ENCODE results near the gene BRD3.
A peak's percentile ranks its signal among the peaks of the same experiment; 100 is the strongest.
"Not testable (repeated sequence)": the region's sequence is repeated elsewhere in the genome, so short reads cannot be mapped to it uniquely, and the experiment has no call there.

Gene BRD3

DNA sequence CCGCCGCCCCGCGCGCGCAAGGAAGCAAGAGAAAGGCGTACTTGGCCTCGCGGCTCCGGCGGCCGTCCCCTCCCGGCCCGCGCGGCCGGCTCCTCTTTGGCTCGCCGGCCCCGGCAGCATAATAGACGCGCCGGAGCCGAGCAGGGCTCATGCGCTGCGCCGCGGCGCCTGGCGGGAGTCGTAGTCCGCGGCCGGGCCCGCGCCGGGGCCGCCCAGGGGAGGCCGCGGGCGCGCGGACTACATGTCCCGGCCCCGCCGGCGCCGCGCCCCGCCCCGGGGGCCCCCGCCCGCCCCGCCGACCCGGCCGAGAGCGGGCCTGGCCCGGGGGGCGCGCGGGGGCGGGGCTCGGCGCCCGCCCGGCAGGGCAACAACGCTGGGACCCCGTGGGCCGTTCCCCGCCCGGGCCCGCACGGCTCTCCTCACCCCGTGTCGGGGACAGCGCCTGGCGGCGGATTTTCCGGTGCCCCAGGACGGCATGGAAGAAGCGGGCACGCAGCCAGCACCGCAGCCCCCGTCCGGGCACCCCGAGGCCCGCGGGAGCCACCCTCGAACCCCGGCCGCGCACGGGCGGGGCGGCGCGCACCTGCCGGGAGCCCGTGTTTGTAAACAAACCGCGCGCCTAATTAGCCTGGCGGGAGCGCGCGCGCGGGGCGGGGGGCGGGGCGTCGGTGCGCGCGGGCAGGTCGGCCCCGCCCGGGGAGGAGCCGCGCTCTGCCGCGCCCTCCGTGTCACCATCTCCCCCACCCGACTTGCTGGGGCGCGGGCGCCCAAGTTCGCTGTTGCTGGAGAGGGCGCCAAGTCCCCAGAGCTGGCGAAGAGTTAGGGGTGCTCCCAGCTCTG is at the start of gene BRD3:
BRD3 (minus strand) TSS at position 123 of the 840 bp plus-strand sequence. CDS start 14,549 bp downstream, outside the sequence.
- DNase-seq: peak; percentile 89

DNA sequence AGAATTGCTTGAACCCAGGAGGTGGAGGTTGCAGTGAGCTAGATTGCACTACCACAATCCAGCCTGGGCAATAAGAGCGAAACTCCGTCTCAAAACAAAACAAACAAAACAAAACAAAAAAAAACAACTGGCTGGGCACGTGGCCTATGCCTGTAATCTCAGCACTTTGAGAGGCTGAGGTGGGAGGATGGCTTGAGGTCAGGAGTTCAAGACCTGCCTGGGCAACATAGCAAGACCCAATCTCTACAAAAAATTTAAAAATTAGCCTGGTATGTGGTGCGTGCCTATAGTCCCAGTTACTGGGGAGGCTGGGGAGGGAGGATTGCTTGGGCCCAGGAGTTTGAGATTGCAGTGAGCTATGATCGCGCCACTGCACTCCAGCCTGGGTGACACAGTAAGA is 44.7 kb upstream of the BRD3 start:
- no peak for DNase-seq

DNA sequence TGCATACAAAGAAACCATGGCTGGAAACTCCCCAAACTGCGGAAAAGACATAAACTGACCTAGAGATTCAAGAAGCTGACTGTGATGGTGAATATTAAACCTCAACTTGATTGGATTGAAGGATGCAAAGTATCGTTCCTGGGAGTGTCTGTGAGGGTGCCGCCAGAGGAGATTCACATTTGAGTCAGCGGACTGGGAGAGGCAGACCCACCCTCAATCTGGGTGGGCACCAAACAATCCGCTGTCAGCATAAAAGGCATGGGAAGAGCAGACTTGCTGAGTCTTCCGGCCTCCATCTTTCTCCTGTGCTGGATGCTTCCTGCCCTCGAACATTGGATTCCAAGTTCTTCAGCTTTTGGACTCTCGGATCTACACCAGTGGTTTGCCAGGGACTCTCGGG is 43.2 kb upstream of the BRD3 start:
- no peak for DNase-seq

DNA sequence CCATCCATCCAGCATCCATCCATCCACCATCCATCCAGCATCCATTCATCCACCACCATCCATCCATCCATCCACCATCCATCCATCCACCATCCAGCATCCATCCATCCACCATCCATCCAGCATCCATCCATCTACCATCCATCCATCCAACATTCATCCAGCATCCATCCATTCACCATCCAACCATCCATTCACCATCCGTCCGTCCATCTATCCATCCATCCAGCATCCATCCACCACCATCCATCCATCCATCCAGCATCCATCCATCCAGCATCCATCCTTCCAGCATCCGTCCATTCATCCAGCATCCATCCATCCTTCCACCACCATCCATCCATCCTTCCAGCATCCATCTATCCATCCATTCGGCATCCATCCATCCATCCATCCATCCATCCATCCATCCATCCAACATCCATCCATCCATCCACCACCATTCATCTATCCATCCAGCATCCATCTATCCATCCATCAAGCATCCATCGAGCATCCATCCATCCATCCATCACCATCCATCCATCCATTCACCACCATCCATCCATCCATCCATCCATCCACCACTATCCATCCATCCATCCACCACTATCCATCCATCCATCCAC is 35.7 kb upstream of the BRD3 start:
- no peak for DNase-seq

DNA sequence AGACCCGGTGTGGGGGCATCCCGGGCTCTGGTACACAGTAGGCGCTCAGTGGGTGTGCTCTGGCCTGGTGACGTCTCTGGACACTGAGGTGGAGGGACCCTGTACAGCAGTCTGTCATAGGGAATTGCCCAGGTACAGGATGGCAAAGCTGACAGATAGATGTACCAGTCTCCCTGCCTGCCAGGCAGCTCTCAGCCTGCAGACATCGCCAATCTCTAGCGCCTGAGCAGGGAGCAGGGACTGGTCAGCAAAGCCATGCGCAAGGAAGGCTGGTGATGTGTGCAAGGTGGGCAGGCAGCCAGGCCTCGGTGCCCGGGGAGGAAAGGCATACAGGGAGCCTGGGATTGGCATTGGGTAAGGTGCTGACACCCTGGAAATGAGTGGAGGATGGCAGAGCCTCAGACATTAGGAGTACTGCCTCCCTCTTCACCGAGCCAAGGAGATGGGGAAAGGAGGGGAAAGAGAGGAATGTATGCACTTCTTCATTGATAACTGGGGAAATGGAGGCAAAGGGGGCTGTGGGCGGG is 33.9 kb upstream of the BRD3 start:
- DNase-seq: no peak

DNA sequence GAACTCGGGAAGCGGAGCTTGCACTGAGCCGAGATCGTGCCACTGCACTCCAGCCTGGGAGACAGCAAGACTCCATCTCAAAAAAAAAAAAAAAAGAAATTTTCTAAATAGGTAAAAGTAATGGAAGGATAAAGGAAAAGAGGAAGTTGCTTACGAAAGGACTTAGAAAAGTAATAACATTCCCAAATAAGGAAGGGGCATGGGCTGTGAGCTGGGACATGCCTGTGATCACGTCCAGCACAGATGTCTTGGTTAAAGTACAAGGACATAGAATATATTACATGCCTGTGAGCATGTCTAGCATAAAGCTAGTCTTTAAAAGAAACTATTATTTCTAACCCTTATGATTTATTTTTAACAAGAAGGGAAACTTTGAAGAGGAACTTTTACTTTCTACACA is 33.3 kb upstream of the BRD3 start:
- DNase-seq: not testable (repeated sequence)

DNA sequence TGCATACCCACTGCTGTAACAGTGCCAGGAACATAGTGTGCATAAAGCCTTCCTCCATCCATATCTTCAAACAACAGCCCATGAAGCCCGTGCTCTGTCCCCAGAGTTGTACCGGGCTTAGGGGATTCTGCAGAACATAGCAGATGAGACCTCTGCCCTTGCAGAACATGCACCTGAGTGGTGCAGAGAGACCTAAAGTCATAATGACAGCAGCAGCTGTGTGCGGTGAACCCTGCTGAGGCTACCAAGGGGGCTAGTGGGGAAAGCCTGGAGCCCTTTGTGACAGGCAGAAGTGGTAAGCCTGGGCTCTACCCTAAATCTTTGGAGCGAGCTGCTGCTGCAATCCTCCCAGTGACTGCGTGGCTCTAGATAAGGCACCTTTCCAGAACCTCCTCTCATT is 32.2 kb upstream of the BRD3 start:
- no peak for DNase-seq

DNA sequence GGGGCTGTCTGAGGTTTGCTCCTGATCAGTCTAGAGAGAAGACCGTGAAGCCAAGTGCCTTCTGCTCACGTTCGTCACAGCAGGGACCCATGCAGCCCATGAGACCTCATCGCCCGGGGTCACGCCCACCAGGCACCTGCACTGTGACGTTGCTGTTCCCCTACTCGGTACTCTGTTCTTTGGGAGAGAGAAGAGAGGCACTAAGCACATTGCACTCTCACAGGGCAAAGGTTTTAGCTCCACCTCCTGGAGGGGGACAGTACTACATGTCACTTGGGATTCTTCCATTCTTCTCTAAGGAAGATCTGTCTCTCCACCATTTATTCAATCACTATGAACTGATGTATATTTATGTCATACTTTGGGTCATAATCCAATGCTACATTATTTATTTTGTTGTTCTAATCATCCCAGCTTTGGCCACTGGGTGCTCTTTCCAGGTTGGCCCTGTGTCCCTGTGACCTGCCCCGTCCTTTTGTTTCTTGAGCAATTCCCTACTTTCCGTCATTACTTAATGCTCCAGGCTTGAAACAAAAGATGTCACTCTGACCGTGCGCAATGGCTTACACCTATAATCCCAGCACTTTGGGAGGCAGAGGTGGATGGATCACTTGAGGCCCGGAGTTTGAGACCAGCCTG is 31.4 kb upstream of the BRD3 start:
- no peak for DNase-seq

DNA sequence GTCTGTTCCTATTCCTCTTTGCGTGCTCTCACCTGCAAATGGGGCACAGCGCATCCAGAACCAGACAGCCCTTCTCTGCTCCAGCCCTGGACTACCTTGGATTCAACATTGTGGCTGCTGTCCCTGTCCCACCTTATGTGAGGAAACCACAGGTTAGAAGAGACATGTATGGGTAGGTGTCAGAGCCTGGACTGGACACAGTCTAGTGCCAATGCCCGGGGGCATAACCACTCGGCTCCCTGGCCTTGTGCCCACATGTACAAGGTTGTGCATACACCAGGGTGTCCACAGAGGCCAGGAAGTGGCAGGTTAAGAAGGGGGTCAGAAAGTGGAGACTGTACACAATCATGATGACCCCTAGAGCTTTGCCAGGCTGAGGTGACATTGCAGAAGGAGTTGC is 22.1 kb upstream of the BRD3 start:
- DNase-seq: no peak

DNA sequence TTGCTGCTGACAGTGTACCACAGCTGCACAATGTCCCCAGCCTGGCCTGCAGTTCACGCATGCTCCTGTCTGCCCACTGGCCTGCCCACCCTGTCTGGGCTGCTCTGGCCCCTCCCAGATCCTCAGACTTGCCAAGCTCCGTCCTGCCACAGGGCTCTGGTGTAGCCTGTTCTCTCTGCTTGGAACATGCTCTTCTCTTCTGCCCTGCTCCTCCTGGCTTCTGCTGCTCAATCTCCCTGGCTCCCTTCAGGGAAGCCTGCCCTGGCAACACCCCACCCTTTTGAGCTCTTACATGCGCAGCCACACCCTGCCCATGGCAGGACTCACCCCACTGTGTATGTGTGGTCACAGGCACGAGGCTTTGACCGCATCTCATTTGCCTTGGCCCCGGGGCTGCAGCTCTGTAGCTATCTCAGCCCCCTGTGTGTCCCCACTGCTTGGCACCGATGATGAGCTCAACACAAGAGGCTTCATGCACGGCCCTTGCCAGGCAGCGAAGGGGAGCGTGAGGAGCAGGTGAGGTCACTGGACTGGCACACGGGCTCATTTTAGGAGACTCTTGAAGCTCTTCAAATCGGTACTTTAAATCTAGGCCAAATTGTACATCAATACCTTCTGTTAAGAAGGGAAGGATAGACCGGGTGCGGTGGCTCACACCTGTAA is 20.4 kb upstream of the BRD3 start:
- no peak for DNase-seq

DNA sequence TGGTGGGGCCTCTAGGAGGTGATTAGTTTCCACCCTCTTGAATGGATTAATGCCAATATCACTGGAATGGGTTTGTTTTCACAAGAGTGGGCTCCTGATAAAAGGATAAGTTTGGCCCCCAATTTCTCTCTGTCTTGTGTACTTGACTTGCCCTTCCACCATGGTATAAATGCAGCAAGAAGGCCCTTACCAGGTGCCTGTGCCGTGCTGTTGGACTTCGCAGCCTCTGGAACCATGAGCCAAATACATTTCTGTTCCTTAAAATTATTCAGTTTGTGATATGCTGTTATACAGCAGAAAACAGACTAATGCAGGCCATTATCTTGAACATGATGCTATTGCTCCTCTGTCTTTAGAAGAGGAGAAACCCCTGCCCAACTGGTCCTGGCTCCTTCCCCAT is 17.8 kb upstream of the BRD3 start:
- DNase-seq: no peak

DNA sequence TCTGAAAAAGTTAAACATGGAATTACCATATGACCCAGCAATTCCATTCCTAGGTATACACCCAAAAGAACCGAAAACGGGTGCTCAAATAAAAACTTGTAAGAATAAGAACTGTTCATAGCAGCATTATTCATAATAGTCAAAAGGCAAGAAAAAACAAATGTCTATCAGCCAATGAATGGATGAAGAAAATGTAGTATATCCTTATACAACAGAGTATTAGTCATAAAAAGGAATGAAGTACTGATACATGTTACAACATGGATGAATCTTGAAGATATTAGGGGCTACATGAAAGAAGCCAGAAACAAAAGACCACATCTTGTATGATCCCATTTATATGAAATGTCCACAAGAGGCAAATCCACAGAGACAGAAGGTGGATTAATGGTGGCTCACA is 15.6 kb upstream of the BRD3 start:
- DNase-seq: no peak

DNA sequence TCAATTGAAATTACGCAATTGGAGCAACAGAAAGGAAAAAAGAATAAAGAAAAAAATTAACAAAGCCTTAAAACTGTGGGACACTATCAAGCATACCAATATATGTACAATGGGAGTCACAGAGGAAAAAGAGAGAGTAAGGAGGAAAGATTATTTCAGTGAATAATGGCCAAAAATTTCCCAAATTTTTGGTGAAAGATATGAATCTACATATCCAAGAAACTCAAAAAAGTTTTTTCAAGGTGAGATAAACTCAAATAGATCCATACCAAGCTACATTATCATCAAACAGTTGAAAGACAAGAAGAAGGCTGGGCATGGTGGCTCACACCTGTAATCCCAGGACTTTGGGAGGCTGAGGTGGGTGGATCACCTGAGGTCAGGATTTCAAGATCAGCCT is 8.8 kb upstream of the BRD3 start:
- no peak for DNase-seq

DNA sequence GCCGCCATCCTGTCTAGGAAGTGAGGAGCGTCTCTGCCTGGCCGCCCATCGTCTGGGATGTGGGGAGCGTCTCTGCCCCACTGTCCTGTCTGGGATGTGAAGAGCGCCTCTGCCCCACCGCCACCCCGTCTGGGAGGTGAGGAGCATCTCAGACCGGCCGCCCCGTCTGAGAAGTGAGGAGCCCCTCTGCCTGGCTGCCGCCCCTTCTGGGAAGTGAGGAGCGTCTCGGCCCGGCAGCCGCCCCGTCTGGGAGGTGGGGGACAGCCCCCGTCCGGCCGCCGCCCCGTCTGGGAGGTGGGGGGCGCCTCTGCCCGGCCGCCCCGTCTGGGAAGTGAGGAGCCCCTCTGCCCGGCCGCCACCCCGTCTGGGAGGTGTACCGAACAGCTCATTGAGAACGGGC is 7.9 kb upstream of the BRD3 start:
- DNase-seq: not testable (repeated sequence)

DNA sequence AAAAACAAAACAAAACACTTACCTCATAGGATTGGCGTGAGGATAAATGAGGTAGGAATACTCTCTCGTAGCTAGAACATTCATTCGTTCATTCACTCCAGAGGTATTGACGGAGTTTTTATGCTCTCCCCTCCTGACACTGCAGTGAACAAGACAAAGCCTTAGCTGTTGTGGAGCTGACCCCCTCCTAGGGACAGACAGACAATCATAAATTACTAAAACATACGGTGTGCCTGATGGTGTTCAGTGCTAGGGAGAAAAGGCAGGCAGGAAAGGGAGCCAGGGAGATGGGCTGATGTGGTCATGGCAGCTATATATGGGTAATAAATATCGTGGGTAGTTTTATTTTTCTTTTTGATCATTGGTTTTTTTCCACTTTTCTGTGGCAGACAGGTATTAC is 5.7 kb upstream of the BRD3 start:
- no peak for DNase-seq

DNA sequence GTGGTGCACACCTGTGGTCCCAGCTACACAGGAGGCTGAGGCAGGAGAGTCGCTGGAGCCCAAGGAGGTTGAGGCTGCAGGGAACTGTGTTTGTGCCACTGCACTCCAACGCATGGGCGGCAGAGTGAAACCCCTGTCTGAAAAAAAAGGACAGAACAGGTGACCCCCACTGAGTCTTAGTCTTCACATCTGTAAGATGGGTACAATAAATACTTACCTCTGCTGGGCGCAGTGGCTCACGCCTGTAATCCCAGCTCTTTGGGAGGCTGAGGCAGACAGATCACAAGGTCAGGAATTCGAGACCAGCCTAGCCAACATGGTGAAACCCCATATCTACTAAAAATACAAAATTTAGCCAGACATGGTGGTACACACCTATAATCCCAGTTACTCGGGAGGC is 4.9 kb upstream of the BRD3 start:
- not testable (repeated sequence) for DNase-seq

DNA sequence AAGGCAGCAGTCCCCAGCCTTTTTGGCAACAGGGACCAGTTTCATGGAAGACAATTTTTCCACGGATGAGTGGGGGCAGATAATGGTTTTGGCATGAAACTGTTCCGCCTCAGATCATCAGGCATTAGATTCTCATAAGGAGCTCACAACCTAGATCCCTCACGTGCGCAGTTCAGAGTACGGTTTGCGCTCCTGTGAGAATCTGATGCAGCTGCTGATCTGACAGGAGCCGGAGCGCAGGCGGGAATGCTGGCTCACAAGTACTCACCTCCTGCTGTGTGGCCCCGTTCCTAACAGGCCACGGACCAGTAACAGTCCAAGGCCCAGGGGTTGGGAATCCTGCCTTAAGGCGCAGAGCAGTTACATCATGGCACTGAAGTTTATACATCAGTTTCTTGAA is 3.3 kb upstream of the BRD3 start:
- DNase-seq: no peak

DNA sequence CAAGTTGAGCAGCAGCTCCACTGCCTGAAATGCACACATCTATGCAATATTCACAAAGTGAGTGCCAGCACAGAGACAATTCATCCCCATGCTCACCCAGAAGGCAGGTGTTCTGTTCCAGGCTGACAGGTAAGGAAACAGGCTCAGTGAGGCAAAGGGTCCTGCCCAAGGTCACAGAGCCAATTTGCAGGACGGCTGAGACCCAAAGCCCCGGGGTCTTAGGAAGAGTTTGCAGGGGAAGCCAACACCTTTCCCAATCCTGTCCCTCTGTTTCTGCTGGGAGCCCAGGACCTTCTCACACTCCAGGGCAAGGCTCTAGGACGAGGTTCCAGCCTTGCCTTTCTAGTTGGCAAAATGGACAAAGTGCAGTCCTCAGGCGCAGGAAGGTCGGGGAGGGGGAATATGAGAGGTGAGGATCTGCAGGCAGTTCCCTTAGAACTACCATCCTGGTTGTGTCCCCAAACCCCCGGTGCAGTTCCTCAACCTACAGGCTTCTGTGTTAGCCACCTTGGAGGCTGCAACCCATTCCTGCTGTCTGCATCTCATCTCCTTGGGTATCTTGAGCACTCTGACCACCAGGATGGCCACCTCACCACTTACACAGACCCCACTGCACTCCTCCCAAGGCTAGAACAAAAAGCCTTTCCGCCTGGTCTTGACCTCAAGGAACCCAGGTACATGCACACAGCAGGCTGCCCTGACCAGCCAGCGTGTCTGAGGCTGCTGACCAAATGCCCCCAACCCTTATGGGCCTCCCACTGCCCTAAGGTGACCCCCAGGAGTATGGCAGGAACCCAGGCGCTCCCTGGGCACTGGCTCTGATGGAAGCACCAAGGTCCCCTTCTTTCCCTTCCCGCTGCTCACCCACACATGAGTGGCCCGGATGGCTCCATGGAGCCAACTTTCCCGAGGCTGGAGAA is 1.9 kb upstream of the BRD3 start:
- DNase-seq: no peak

DNA sequence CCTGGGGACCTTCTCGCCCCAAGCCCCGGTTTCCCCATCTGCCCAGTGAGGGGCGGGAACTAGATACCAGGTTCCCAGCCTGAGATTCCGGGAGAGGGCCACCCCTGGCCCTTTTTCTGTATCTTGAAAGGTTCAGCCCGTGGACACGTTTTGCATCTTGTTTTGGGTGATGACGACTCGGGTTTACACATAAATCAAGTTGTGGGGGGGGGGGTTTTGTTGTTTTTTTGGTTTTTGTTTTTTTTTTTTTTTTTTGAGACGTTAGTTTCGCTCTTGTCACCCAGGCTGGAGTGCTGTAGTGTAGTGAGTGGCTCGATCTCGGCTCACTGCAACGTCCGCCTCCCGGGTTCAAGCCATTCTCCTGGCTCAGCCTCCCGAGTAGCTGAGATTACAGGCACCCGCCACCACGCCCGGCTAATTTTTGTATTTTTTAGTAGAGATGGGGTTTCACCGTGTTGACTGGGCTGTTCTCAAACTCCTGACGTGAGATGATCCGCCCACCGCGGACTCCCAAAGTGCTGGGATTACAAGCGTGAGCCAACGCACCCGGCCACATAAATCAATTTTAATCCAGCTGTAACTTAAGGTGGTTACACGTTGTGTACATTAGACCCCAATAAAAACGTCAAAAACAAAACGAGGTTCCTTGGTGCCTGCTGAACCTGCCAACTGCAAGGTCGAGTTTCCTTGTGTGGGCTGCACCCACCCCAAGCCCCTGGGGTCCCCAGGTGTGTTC is 1.1 kb upstream of the BRD3 start:
- no peak for DNase-seq

DNA sequence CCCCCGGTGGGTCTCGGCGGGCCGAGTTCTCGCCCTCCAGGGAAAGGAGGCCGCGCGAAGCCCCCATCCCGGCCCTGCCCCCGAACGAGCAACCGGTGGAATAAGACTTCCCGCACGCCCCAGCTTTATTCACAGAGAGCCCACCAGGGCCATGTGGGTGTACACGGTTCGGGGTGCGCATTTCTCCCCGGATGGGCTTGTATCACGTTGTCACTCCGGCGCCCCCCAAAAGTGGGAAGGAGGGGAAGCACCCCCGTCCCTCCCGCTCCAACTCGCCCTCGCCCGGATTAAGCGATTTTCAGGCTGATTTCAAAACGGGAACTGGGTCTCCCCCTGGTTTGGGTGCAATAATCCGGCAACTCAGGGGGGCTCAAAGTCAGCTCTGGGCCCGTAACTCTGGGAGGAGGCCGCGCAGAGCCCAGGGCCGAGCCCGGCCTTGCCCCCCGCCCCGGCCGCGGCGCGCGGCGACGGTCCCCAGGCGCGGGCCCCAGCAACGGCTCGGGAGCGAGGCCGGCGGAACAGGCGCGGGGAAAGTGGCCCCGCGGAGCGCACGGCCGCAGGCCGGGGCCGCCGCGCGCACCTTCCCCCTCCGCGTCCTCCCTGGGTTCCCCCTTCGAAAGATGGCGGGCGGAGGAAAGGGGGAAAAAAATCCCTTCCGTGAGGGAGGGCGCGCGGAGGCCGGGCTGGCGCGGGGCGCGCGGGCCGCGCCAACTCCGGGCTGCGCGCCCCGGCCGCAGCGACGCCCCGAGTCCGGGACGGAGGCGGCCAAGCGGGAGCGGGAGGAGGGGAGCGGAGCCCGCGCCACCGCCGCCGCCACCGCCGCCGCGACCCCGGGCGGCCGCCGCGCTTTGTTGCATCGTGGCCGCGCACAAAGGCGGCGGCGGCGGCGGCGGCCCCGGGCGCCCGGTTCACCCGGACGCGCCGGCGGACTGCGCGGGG is 644 bp downstream of the BRD3 start:
- no peak for DNase-seq
